ENCODE data around the gene LRP1-AS. TPM values are rescaled to one million over a fixed set of nuclear protein-coding genes. Genes with fewer than 3 reads are reported as not detected.

LRP1-AS gene
- total RNA-seq, 1 donor from 2014 or later, result not detected

- DNase-seq (ENCODE audit: low spot score), result no peak
Observed at GRCh38 chr12:57160741-57161140, 13.3 kb upstream of the LRP1-AS start.

GRCh38 chr12:57160040-57160439 is 12.6 kb upstream of the LRP1-AS start:
- DNase-seq (ENCODE audit: low spot score), result no peak

- no peak for DNase-seq (ENCODE audit: low spot score)
Observed at GRCh38 chr12:57159311-57159710, 11.9 kb upstream of the LRP1-AS start.

- DNase-seq (ENCODE audit: low spot score), result no peak
Observed at GRCh38 chr12:57158665-57159064, 11.2 kb upstream of the LRP1-AS start.

GRCh38 chr12:57158186-57158585 is 10.8 kb upstream of the LRP1-AS start:
- no peak for DNase-seq (ENCODE audit: low spot score)

GRCh38 chr12:57157588-57158173 is 10.3 kb upstream of the LRP1-AS start:
- DNase-seq (ENCODE audit: low spot score), result no peak

DNA sequence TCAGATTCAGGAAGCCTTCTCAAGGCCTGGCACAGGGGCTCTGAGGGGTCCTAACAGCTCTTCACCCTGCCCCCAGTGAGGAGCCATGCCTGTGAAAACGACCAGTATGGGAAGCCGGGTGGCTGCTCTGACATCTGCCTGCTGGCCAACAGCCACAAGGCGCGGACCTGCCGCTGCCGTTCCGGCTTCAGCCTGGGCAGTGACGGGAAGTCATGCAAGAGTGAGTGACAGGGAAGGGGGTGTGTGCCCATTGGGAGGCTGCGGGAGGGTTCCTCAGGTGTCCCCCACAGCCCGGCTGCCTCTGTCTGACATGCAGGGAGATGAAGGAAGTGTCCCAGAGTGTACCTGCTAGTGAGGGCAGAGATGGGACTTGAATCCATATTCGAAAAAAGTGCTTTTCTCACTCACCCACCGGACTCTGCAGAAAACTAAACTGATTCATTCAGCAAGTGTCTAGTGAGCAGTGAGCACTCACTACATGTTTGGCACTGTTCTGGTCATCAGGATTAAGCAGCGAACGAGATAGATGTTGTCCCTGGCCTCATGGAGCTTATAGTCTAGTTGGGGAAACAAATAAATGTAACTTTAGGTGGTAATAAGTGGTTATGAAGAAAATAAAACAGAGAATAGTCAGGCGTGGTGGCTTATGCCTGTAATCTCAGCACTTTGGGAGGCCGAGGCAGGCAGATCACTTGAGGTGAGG is 9.4 kb upstream of the LRP1-AS start:
- DNase-seq (ENCODE audit: low spot score), result no peak

GRCh38 chr12:57154804-57155434 is 7.5 kb upstream of the LRP1-AS start:
- DNase-seq (ENCODE audit: low spot score), result no peak

GRCh38 chr12:57154076-57154475 is 6.7 kb upstream of the LRP1-AS start:
- no peak for DNase-seq (ENCODE audit: low spot score)

GRCh38 chr12:57153415-57153997 is 6.1 kb upstream of the LRP1-AS start:
- DNase-seq (ENCODE audit: low spot score), result no peak

GRCh38 chr12:57152639-57153038 is 5.2 kb upstream of the LRP1-AS start:
- DNase-seq (ENCODE audit: low spot score), result no peak

DNA sequence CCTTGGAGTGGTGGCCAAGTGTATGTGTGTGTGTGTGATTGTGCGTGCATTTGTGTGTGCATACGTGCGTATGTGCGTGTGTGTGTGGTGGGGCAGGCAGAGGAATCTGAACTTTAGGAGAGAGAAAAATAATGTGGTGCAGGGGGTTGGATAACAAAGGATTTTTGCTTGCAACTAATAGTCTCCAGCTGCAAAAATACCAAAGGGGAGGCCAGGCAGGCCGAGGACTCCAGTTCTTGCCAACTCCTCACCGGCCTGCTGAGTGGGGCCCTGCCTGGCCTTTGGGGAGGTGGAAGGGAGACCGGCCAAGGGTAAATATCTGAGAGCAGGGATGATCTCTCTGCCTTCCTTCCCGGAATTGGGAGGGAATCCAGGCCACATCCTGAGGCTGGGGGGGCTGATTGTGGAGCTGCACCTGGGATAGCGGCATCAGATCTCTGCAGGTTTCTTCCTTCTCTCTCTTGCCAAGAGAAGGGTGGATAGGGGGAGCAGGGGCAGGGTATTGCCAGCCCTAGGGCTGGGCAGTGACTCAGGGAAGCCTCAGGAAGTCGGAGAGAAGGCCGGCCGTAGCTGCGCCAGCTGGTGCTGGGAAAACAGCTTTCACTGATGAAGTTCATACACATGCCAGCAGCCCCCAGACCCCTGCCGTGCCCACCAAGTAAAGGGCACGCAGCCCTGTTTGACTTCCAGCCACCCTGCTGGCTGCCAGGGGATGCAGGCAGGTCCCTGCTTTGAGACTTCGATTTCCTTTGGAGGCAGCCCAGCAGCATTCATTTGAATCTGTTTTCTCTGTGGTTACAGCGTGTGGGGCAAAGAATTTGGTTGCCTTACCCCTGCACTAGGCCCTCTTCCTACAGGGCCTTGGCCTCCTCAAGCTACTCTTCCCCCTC is 4.6 kb upstream of the LRP1-AS start:
- DNase-seq (ENCODE audit: low spot score), result no peak

DNA sequence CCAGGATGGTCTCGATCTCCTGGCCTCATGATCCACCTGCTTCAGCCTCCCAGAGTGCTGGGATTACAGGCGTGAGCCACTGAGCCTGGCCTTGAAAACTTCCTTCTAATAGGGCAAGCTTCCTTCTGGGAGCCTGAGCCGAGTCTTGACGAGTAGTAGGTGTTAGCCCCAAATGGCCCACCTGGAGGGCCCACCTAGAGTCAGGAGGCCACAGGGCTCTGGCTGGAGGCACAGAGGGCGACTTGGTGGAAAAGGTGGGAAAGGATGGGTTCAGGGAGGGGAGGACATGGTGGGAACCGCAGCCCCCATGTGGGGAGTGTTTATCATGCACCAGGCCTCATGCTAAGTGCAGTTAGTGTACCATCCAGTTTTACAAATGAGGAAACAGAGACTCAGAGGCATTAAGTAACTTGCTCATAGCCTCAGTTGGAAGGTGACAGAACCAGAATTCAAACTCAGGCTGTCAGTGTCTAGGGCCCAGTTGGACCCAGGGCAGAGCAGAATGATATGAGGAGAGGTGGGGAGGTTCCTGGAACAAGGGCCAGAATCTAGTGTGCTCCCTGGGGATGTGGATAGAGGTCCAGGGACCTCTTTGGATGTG is 3.1 kb upstream of the LRP1-AS start:
- no peak for DNase-seq (ENCODE audit: low spot score)

- no peak for DNase-seq (ENCODE audit: low spot score)
Observed at GRCh38 chr12:57149245-57149900, 2.0 kb upstream of the LRP1-AS start.

DNA sequence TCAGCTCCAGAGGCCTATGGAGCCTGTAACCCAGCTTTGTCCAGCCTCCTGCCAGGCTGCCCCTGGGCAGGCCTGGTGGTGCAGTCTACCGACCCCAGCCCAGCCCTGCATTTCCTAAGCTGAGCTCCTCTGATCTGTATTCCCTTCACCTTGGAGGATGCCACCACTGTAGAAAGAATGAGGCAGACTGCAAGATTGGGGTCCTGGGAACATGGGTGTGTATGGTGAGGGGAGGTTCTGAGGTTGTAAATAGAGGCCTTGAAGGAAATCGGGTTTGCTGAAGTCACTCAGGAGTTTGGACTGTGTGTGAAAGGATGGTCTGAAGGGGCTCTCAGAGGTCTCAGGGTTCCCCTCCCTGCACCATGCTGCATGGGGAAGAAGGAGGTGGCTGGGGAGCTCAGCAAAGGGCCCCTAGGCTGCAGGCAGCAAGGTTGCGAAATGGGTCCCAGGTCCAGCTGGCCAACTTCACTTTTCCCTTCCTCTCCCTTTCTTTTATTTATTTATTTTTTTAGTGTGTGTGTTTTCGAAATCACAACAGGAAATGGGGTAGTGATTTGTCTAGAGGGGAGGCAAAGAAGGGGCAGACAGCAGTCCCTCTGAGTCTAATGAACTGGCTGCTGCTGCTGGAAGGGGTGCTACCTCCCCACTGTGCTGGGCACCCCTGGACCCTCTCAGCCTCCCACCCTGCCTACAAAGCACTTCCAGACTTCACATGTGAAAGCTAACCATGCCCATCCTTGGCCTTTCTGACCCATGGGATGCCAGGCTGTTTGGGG is 1.2 kb upstream of the LRP1-AS start:
- no peak for DNase-seq (ENCODE audit: low spot score)

GRCh38 chr12:57146092-57146491 is 1.3 kb downstream of the LRP1-AS start:
- DNase-seq (ENCODE audit: low spot score), result no peak

GRCh38 chr12:57145460-57146059 is 1.9 kb downstream of the LRP1-AS start:
- no peak for DNase-seq (ENCODE audit: low spot score)

DNA sequence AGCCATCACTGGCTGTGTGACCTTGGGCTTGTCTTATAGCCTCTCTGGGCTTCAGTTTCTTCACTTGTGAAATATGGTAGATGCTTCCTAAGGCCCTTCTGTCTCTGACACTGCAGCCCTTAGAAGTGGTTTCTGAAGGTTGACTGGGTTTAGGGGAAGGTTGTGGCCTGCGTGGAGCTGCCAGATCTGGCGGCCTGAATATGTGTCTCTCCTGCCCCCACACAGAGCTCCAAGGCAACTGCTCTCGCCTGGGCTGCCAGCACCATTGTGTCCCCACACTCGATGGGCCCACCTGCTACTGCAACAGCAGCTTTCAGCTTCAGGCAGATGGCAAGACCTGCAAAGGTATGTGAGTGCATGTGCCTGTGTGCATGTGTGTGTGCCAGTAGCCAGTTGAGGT is 4.0 kb downstream of the LRP1-AS start:
- no peak for DNase-seq (ENCODE audit: low spot score)

- DNase-seq (ENCODE audit: low spot score), result no peak
Observed at GRCh38 chr12:57142727-57143126, 4.7 kb downstream of the LRP1-AS start.

Measured in mesenteric fat pad (tissue), 1 donor.